Nephron (organoid): ENCODE results near the gene OR9A2.
"Not testable (repeated sequence)": the region's sequence is repeated elsewhere in the genome, so short reads cannot be mapped to it uniquely, and the experiment has no call there.

Source experiments
- H3K27ac Mint-ChIP-seq, 3 experiments: 2 replicates each; pipeline ENCODE4 v1.8.0; 2020; ENCODE audit warnings: mixed read lengths in 3 of 3, mild to moderate bottlenecking in 2 of 3, moderate library complexity in 1 of 3
- H3K27me3 Mint-ChIP-seq: 2 replicates; pipeline ENCODE4 v1.8.0; 2021; ENCODE audit warnings: low read depth, mild to moderate bottlenecking, moderate library complexity, mixed read lengths
- H3K36me3 Mint-ChIP-seq: 2 replicates; pipeline ENCODE4 v1.8.0; 2020; ENCODE audit warnings: low read depth, mixed read lengths
- H3K4me1 Mint-ChIP-seq: 2 replicates; pipeline ENCODE4 v1.8.0; 2020; ENCODE audit warnings: mixed read lengths
- H3K4me3 Mint-ChIP-seq, 3 experiments: 2 replicates each; pipeline ENCODE4 v1.8.0; 2020; ENCODE audit warnings: mild to moderate bottlenecking in 3 of 3, mixed read lengths in 3 of 3, moderate library complexity in 2 of 3
- H3K9me3 Mint-ChIP-seq: 2 replicates; pipeline ENCODE4 v1.8.0; 2020; ENCODE audit warnings: mixed read lengths
- CTCF ChIP-seq, 3 experiments: fragments of 200-600 bp; sonication (generic); IDR thresholded peaks; one replicate each; pipeline ENCODE4 v1.5.0; 2021; ENCODE audit warnings: antibody characterized with exemption in 3 of 3; ENCODE audit not compliant: unreplicated experiment in 3 of 3

OR9A2 gene

GRCh38 chr7:142984297-142984696 is 42.6 kb downstream of the OR9A2 start:
- TF ChIP-seq CTCF (IDR thresholded peaks at IDR 0.05; ENCODE audit: unreplicated experiment in 3 of 3), result no peak
- H3K9me3 Mint-ChIP-seq, result peaks cover 28% of the 10 kb centered on the region
- peaks cover 4% of the 10 kb centered on the region for H3K27me3 Mint-ChIP-seq
- H3K36me3 Mint-ChIP-seq, result no peaks in the 10 kb centered on the region
- H3K27ac Mint-ChIP-seq, result no peak overlapping the region
- no peaks in the 10 kb centered on the region for H3K4me1 Mint-ChIP-seq
- H3K4me3 Mint-ChIP-seq, result no peak overlapping the region

- H3K36me3 Mint-ChIP-seq, result no peaks in the 10 kb centered on the region
- H3K27me3 Mint-ChIP-seq, result peaks cover 4% of the 10 kb centered on the region
- no peak overlapping the region for H3K27ac Mint-ChIP-seq
- H3K4me1 Mint-ChIP-seq, result no peaks in the 10 kb centered on the region
- TF ChIP-seq CTCF (IDR thresholded peaks at IDR 0.05; ENCODE audit: unreplicated experiment in 3 of 3), result no peak
- H3K9me3 Mint-ChIP-seq, result peaks cover 33% of the 10 kb centered on the region
- no peak overlapping the region for H3K4me3 Mint-ChIP-seq
Measured at GRCh38 chr7:142983825-142984224, 43.1 kb downstream of the OR9A2 start.

- H3K4me3 Mint-ChIP-seq, H3K36me3 Mint-ChIP-seq, H3K4me1 Mint-ChIP-seq, H3K27me3 Mint-ChIP-seq, H3K27ac Mint-ChIP-seq: not testable (repeated sequence)
- H3K9me3 Mint-ChIP-seq, result peaks cover 44% of the 10 kb centered on the region
Measured at GRCh38 chr7:142978402-142978801, 48.5 kb downstream of the OR9A2 start.
